HCT116 (cell line): ENCODE data around the gene FASTKD2. TPM values are rescaled to one million over a fixed set of nuclear protein-coding genes. Genes with fewer than 3 reads are reported as not detected.

ENCODE experiments used
- ATAC-seq: fragments of 200-7000 bp; cut with Tn5 transposase; 2 replicates; pipeline ENCODE4 v1.9.1; 2020; ENCODE audit warnings: mild to moderate bottlenecking, moderate library complexity
- BruUV-seq: library from RNA; stranded (reverse); fragments of 400-500 nt; replicated peaks from 2 replicates; lab custom pipeline; 2021; lab: Mats Ljungman, UMichigan
- CTCF ChIA-PET: fragments of 300-600 bp; sonication (Branson Sonifier 250); formaldehyde crosslinking; loops from one replicate; lab custom pipeline; 2021; ENCODE audit warnings: antibody characterized with exemption; lab: Charles Lee
- POLR2A ChIA-PET: fragments of 300-600, 350-600 bp; sonication (Branson Sonifier 250); formaldehyde crosslinking; loops from one replicate; lab custom pipeline; 2021; ENCODE audit warnings: antibody characterized with exemption; lab: Charles Lee
- RAD21 ChIA-PET, 2 experiments: fragments of 300-600 bp; sonication (Branson Sonifier 250); formaldehyde crosslinking; loops; one replicate each; lab custom pipeline; 2023; ENCODE audit warnings: low total read pairs in 2 of 2; ENCODE audit not compliant: uncharacterized antibody in 2 of 2, unreplicated experiment in 2 of 2, low non-redundant PET in 1 of 2; lab: Charles Lee
- DNase-seq: peaks from one replicate; pipeline ENCODE4 v3.0.0-alpha.2; 2010; ENCODE audit warnings: low read depth, low spot score
- H2AFZ ChIP-seq: fragments of 200-600 bp; shearing (Covaris generic), sonication (generic); 2 replicates; pipeline ENCODE4 v1.6.1; 2017; ENCODE audit warnings: low read depth, mixed run types, mixed read lengths, antibody characterized with exemption, low read length; ENCODE audit not compliant: poor library complexity, severe bottlenecking
- H3K27ac ChIP-seq: 2 replicates; pipeline ENCODE4 v1.5.1; 2012; ENCODE audit warnings: low read depth, low read length
- H3K27me3 ChIP-seq: fragments of 200-600 bp; sonication (generic); 2 replicates; pipeline ENCODE4 v1.6.1; 2016; ENCODE audit warnings: mixed run types, low read length, mixed read lengths; ENCODE audit not compliant: insufficient read depth
- H3K36me3 ChIP-seq, 2 experiments: fragments of 200-500 bp in 1 of 2; fragments of 200-600 bp in 1 of 2; sonication (Bioruptor generic) in 1 of 2; sonication (generic) in 1 of 2; 2 replicates each; pipeline versions ENCODE4 v1.5.1 to v1.6.1; 2014 to 2016; ENCODE audit warnings: low read length in 2 of 2, inconsistent platforms in 1 of 2, mixed read lengths in 1 of 2, mixed run types in 1 of 2; ENCODE audit not compliant: insufficient read depth in 2 of 2, control insufficient read depth in 1 of 2
- H3K4me1 ChIP-seq, 2 experiments: fragments of 200-600 bp in 1 of 2; sonication (generic) in 1 of 2; 2 replicates each; pipeline versions ENCODE4 v1.5.1 to v1.6.1; 2012 to 2017; ENCODE audit warnings: low read length in 2 of 2, inconsistent platforms in 1 of 2, mild to moderate bottlenecking in 1 of 2, mixed read lengths in 1 of 2, mixed run types in 1 of 2, moderate library complexity in 1 of 2; ENCODE audit not compliant: insufficient read depth in 2 of 2, control insufficient read depth in 1 of 2
- H3K4me2 ChIP-seq: fragments of 200-600 bp; sonication (generic); 2 replicates; pipeline ENCODE4 v1.6.1; 2017; ENCODE audit warnings: mixed run types, low read length, mixed read lengths
- H3K4me3 ChIP-seq, 2 experiments: fragments of 200-600 bp in 1 of 2; sonication (generic) in 1 of 2; replicated peaks in 1 of 2; 2 replicates each; pipeline ENCODE4 v1.5.1; 2011 to 2016; ENCODE audit warnings: low read length in 2 of 2, control low read depth in 1 of 2, low read depth in 1 of 2, mild to moderate bottlenecking in 1 of 2, mixed read lengths in 1 of 2, mixed run types in 1 of 2
- H3K79me2 ChIP-seq: fragments of 200-600 bp; sonication (generic); 2 replicates; pipeline ENCODE4 v1.6.1; 2017; ENCODE audit warnings: mild to moderate bottlenecking, mixed run types, low read length, moderate library complexity, mixed read lengths; ENCODE audit not compliant: insufficient read depth
- H3K9ac ChIP-seq: fragments of 200-600 bp; sonication (generic); 2 replicates; pipeline ENCODE4 v1.6.1; 2016; ENCODE audit warnings: low read length, mixed read lengths
- H3K9me2 ChIP-seq: fragments of 200-600 bp; sonication (generic), shearing (Covaris generic); 2 replicates; pipeline ENCODE4 v1.6.1; 2017; ENCODE audit warnings: mixed run types, mild to moderate bottlenecking, moderate library complexity; ENCODE audit not compliant: insufficient read depth
- H3K9me3 ChIP-seq, 2 experiments: fragments of 200-500 bp in 1 of 2; fragments of 200-600 bp in 1 of 2; sonication (Bioruptor generic) in 1 of 2; sonication (generic) in 1 of 2; 2 replicates each; pipeline ENCODE4 v1.6.1; 2014 to 2017; ENCODE audit warnings: low read length in 2 of 2, mixed read lengths in 2 of 2, inconsistent platforms in 1 of 2, low read depth in 1 of 2, mild to moderate bottlenecking in 1 of 2, mixed run types in 1 of 2, moderate library complexity in 1 of 2; ENCODE audit not compliant: control insufficient read depth in 1 of 2, insufficient read depth in 1 of 2
- H4K20me1 ChIP-seq: fragments of 200-600 bp; sonication (generic), shearing (Covaris generic); 2 replicates; pipeline ENCODE4 v1.6.1; 2017; ENCODE audit warnings: mixed run types, mild to moderate bottlenecking, moderate library complexity; ENCODE audit not compliant: insufficient read depth
- ATF3 ChIP-seq: IDR thresholded peaks from 2 replicates; pipeline ENCODE4 v1.6.1; 2012
- CBX3 ChIP-seq: IDR thresholded peaks from 2 replicates; pipeline ENCODE4 v1.6.1; 2012; ENCODE audit warnings: low read depth
- CEBPB ChIP-seq: IDR thresholded peaks from 2 replicates; pipeline ENCODE4 v1.6.1; 2012; ENCODE audit warnings: low read depth
- EGR1 ChIP-seq: IDR thresholded peaks from 2 replicates; pipeline ENCODE4 v1.6.1; 2012; ENCODE audit warnings: low read depth
- EZH2 ChIP-seq: fragments of 200-600 bp; sonication (generic); IDR thresholded peaks from 2 replicates; pipeline ENCODE4 v1.6.1; 2017; ENCODE audit warnings: antibody characterized with exemption, mixed run types
- SRF ChIP-seq: IDR thresholded peaks from 2 replicates; pipeline ENCODE4 v1.6.1; 2012; ENCODE audit warnings: low read depth
- TCF7L2 ChIP-seq: IDR thresholded peaks from 2 replicates; pipeline ENCODE4 v1.7.0; 2011; ENCODE audit warnings: borderline replicate concordance, inconsistent platforms; ENCODE audit not compliant: insufficient read depth, insufficient read length; ENCODE audit errors: extremely low read depth
- YY1 ChIP-seq: IDR thresholded peaks from 2 replicates; pipeline ENCODE4 v1.6.1; 2011; ENCODE audit warnings: low read length, low read depth, moderate library complexity, mild to moderate bottlenecking; ENCODE audit not compliant: insufficient replicate concordance; ENCODE audit errors: extremely low read depth
- intact Hi-C: fragments of 100-400 bp; cut with micrococcal nuclease; formaldehyde crosslinking; loops from 2 replicates; pipeline ENCODE4 v1.10.0; 2022
- total RNA-seq: library from RNA; stranded (reverse); gene quantifications from one replicate; pipeline ENCODE4 v1.2.1, GENCODE V29; 2021; ENCODE audit not compliant: unreplicated experiment
- TF ChIP-seq, protein P1 (sequence below), 3 experiments: fragments of 200-600 bp in 1 of 3; sonication (generic) in 1 of 3; IDR thresholded peaks in 2 of 3; conservative IDR thresholded peaks in 1 of 3; 2 replicates each; pipeline ENCODE4 v1.5.1; 2012 to 2017; ENCODE audit warnings: low read depth in 2 of 3, low read length in 2 of 3, antibody characterized with exemption in 1 of 3, borderline replicate concordance in 1 of 3, control low read depth in 1 of 3, mild to moderate bottlenecking in 1 of 3, mixed read lengths in 1 of 3, mixed run types in 1 of 3, moderate library complexity in 1 of 3; ENCODE audit not compliant: insufficient read depth in 1 of 3

The FASTKD2 gene
- total RNA-seq, 1 experiment from 2014 or later: 24.4 TPM

GRCh38 chr2:206820807-206821206 is 55.4 kb downstream of the FASTKD2 start:
- no TSS peak for BruUV-seq
- intact Hi-C loops: no loop called here
- no peaks in the 10 kb centered on the region for H3K4me1 ChIP-seq
- no peak overlapping the region for H3K9ac ChIP-seq
- no peaks in the 10 kb centered on the region for H3K36me3 ChIP-seq
- H3K9me3 ChIP-seq: no peaks in the 10 kb centered on the region
- no peak for TF ChIP-seq CEBPB
- TF ChIP-seq EZH2: no peak
- no peak for TF ChIP-seq SRF
- no peak for TF ChIP-seq ATF3
- TF ChIP-seq EGR1: no peak
- TF ChIP-seq YY1: no peak
- TF ChIP-seq TCF7L2: no peak
- TF ChIP-seq, protein P1, sequence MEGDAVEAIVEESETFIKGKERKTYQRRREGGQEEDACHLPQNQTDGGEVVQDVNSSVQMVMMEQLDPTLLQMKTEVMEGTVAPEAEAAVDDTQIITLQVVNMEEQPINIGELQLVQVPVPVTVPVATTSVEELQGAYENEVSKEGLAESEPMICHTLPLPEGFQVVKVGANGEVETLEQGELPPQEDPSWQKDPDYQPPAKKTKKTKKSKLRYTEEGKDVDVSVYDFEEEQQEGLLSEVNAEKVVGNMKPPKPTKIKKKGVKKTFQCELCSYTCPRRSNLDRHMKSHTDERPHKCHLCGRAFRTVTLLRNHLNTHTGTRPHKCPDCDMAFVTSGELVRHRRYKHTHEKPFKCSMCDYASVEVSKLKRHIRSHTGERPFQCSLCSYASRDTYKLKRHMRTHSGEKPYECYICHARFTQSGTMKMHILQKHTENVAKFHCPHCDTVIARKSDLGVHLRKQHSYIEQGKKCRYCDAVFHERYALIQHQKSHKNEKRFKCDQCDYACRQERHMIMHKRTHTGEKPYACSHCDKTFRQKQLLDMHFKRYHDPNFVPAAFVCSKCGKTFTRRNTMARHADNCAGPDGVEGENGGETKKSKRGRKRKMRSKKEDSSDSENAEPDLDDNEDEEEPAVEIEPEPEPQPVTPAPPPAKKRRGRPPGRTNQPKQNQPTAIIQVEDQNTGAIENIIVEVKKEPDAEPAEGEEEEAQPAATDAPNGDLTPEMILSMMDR (IDR thresholded peaks at IDR 0.05 in 2 of 3, conservative IDR thresholded peaks at IDR 0.05 in 1 of 3; ENCODE audit: borderline replicate concordance in 1 of 3, insufficient read depth in 1 of 3, low read depth in 2 of 3, low read length in 2 of 3): no peak
- no peak for TF ChIP-seq CBX3
- TF ChIP-seq, all 23 proteins: peak for 0
- Histone ChIP-seq H3K27ac (no peak overlapping the region), H3K9me2 (no peaks in the 10 kb centered on the region), H2AFZ (no peak overlapping the region), H4K20me1 (no peaks in the 10 kb centered on the region), H3K4me2 (no peak overlapping the region), H3K4me3 (no peak overlapping the region), H3K79me2 (no peaks in the 10 kb centered on the region), H3K27me3 (no peaks in the 10 kb centered on the region)
- RAD21 ChIA-PET: no interaction called here
- DNase-seq: no peak
- POLR2A ChIA-PET: no interaction called here
- no peak for ATAC-seq
- CTCF ChIA-PET: no interaction called here
